ENCODE measurements around the gene DCST1. TPM values are rescaled to one million over a fixed set of nuclear protein-coding genes. Genes with fewer than 3 reads are reported as not detected.

DCST1 gene
- total RNA-seq, 1 experiment from 2014 or later: not detected

Other genes with a start within 250 kb of the DCST1 start
- under 0.01 and 0.64 TPM in 2 replicates for gene KCNN3, start 163.5 kb upstream of the DCST1 start, total RNA-seq (2014; rRNA removed; shearing (Covaris generic))
- gene PMVK, start 97.1 kb upstream of the DCST1 start, total RNA-seq (2014; rRNA removed; shearing (Covaris generic)): 66.5 and 70.3 TPM in 2 replicates
- 25.9 and 36.5 TPM in 2 replicates for gene PBXIP1, start 77.7 kb upstream of the DCST1 start, total RNA-seq (2014; rRNA removed; shearing (Covaris generic))
- 16.9 and 24.2 TPM in 2 replicates for gene PYGO2, start 72.0 kb upstream of the DCST1 start, total RNA-seq (2014; rRNA removed; shearing (Covaris generic))
- 204 and 265 TPM in 2 replicates for gene SHC1, start 63.1 kb upstream of the DCST1 start, total RNA-seq (2014; rRNA removed; shearing (Covaris generic))
- 187 and 192 TPM in 2 replicates for gene CKS1B, start 59.1 kb upstream of the DCST1 start, total RNA-seq (2014; rRNA removed; shearing (Covaris generic))
- 39.9 and 49.4 TPM in 2 replicates for gene FLAD1, start 50.5 kb upstream of the DCST1 start, total RNA-seq (2014; rRNA removed; shearing (Covaris generic))
- gene LENEP, start 40.2 kb upstream of the DCST1 start, total RNA-seq (2014; rRNA removed; shearing (Covaris generic)): 0.74 TPM in 1 of 2 replicates, not detected in the other
- 30.6 and 33.0 TPM in 2 replicates for gene ZBTB7B, start 31.0 kb upstream of the DCST1 start, total RNA-seq (2014; rRNA removed; shearing (Covaris generic))
- 0.31 TPM in 1 of 2 replicates, not detected in the other for gene DCST2, start within 50 bp of the DCST1 start, total RNA-seq (2014; rRNA removed; shearing (Covaris generic))
- gene ADAM15, start 17.5 kb downstream of the DCST1 start, total RNA-seq (2014; rRNA removed; shearing (Covaris generic)): 82.2 and 92.9 TPM in 2 replicates
- 14.0 and 26.2 TPM in 2 replicates for gene EFNA4, start 29.9 kb downstream of the DCST1 start, total RNA-seq (2014; rRNA removed; shearing (Covaris generic))
- gene EFNA3, start 45.0 kb downstream of the DCST1 start, total RNA-seq (2014; rRNA removed; shearing (Covaris generic)): 3.3 and 5.1 TPM in 2 replicates
- 2.8 and 5.3 TPM in 2 replicates for gene EFNA1, start 94.1 kb downstream of the DCST1 start, total RNA-seq (2014; rRNA removed; shearing (Covaris generic))
- 15.9 and 19.8 TPM in 2 replicates for gene SLC50A1, start 102.0 kb downstream of the DCST1 start, total RNA-seq (2014; rRNA removed; shearing (Covaris generic))
- gene DPM3, start 106.7 kb downstream of the DCST1 start, total RNA-seq (2014; rRNA removed; shearing (Covaris generic)): 83.3 and 104 TPM in 2 replicates
- gene KRTCAP2, start 139.5 kb downstream of the DCST1 start, total RNA-seq (2014; rRNA removed; shearing (Covaris generic)): 177 and 223 TPM in 2 replicates
- 0.14 and 0.37 TPM in 2 replicates for gene TRIM46, start 140.0 kb downstream of the DCST1 start, total RNA-seq (2014; rRNA removed; shearing (Covaris generic))
- 75.4 and 79.8 TPM in 2 replicates for gene THBS3, start 174.1 kb downstream of the DCST1 start, total RNA-seq (2014; rRNA removed; shearing (Covaris generic))
- 125 and 126 TPM in 2 replicates for gene MTX1, start 174.9 kb downstream of the DCST1 start, total RNA-seq (2014; rRNA removed; shearing (Covaris generic))
- gene ENTREP3, start 221.7 kb downstream of the DCST1 start, total RNA-seq (2014; rRNA removed; shearing (Covaris generic)): 5.4 and 7.3 TPM in 2 replicates
- gene SCAMP3, start 228.5 kb downstream of the DCST1 start, total RNA-seq (2014; rRNA removed; shearing (Covaris generic)): 24.3 and 49.0 TPM in 2 replicates
- 32.1 and 47.4 TPM in 2 replicates for gene CLK2, start 239.7 kb downstream of the DCST1 start, total RNA-seq (2014; rRNA removed; shearing (Covaris generic))
- gene HCN3, start 243.6 kb downstream of the DCST1 start, total RNA-seq (2014; rRNA removed; shearing (Covaris generic)): 1.1 and 3.3 TPM in 2 replicates

Measured in G401 (cell line).